Measurements from ENCODE around the gene TMEM14B. TPM values are rescaled to one million over a fixed set of nuclear protein-coding genes. Genes with fewer than 3 reads are reported as not detected.

The TMEM14B gene
- total and polyA plus RNA-seq, 9 of the 15 experiments (the other 6 are each of a cell fraction or from before 2014, with no cell fraction given) = 174 to 862 (median 263) TPM

GRCh38 chr6:10722820-10723566, 24.6 kb upstream of the TMEM14B start, which contains the start of gene TMEM14C (continued):
- TF ChIP-seq ZBTB43 (CRISPR knock-in tag; IDR thresholded peaks at IDR 0.05) (0 out of 2 replicates have a peak, but pooled peaks have one; percentile 74), FOXK2 (conservative IDR thresholded peaks at IDR 0.05 in 1 of 2, IDR thresholded peaks at IDR 0.05 in 1 of 2; ENCODE audit: low read depth in 2 of 2) (peak; percentile 62 to 73; a peak in 2 of 4 replicates), ZNF785 (CRISPR knock-in tag; IDR thresholded peaks at IDR 0.05) (no peak), NCOR1 (IDR thresholded peaks at IDR 0.05) (peak; percentile 47; the same call in 1 of the 2 replicates), KAT8 (IDR thresholded peaks at IDR 0.05; ENCODE audit: low read depth) (no peak), ZNF134 (CRISPR knock-in tag; conservative IDR thresholded peaks at IDR 0.05) (no peak), KDM2B (CRISPR knock-in tag; IDR thresholded peaks at IDR 0.05) (no peak; the same call in 1 of the 2 replicates), ZNF384 (IDR thresholded peaks at IDR 0.05; ENCODE audit: low read depth, low read length) (peak; percentile 14; the same call in 1 of the 2 replicates), RFX1 (IDR thresholded peaks at IDR 0.05) (no peak), NFIX (CRISPR knock-in tag; IDR thresholded peaks at IDR 0.05; ENCODE audit: low read depth) (no peak), MTA2 (IDR thresholded peaks at IDR 0.05; ENCODE audit: low read depth) (no peak), ZHX1 (conservative IDR thresholded peaks at IDR 0.05; ENCODE audit: low read length) (no peak), HEY1 (CRISPR knock-in tag; IDR thresholded peaks at IDR 0.05; ENCODE audit: borderline replicate concordance) (no peak), HOMEZ (CRISPR knock-in tag; IDR thresholded peaks at IDR 0.05) (no peak), ZNF282 (CRISPR knock-in tag; IDR thresholded peaks at IDR 0.05) (no peak), RNF2 (IDR thresholded peaks at IDR 0.05) (peak; percentile 83), SMARCA4 (IDR thresholded peaks at IDR 0.05) (0 out of 2 replicates have a peak, but pooled peaks have one; percentile 44), LEF1 (IDR thresholded peaks at IDR 0.05) (no peak), ZNF518B (CRISPR knock-in tag; IDR thresholded peaks at IDR 0.05) (no peak), CCNT2 (IDR thresholded peaks at IDR 0.05; ENCODE audit: borderline replicate concordance, extremely low read depth, insufficient read length, low read depth, low read length) (peak; percentile 76)
